MCF 10A (cell line): ENCODE data around the gene TAF11. TPM values are rescaled to one million over a fixed set of nuclear protein-coding genes. Genes with fewer than 3 reads are reported as not detected.

ENCODE experiments used
- BruUV-seq: library from RNA; stranded (reverse); fragments of 400-500 nt; replicated peaks from 2 replicates; lab custom pipeline; 2021; lab: Mats Ljungman, UMichigan
- CTCF ChIA-PET: fragments of 300-600 bp; sonication (Branson Sonifier 250); formaldehyde crosslinking; extraction: SDS; loops from one replicate; lab custom pipeline; 2021; ENCODE audit warnings: antibody characterized with exemption, inconsistent platforms; lab: Yijun Ruan, JAX
- POLR2A ChIA-PET: fragments of 300-600, 350-650 bp; sonication (Branson Sonifier 250); formaldehyde crosslinking; extraction: SDS; loops from one replicate; lab custom pipeline; 2020; ENCODE audit warnings: antibody characterized with exemption, inconsistent platforms; lab: Yijun Ruan, JAX
- DNase-seq: peaks from one replicate; pipeline ENCODE4 v3.0.0-alpha.2; 2018; ENCODE audit not compliant: unreplicated experiment
- H3K27ac Mint-ChIP-seq: one replicate; pipeline ENCODE4 v1.8.0; 2022; ENCODE audit warnings: mild to moderate bottlenecking, low read depth, mixed read lengths; ENCODE audit not compliant: unreplicated experiment
- H3K27me3 Mint-ChIP-seq: one replicate; pipeline ENCODE4 v1.8.0; 2022; ENCODE audit warnings: mixed read lengths; ENCODE audit not compliant: insufficient read depth, unreplicated experiment
- H3K36me3 Mint-ChIP-seq: one replicate; pipeline ENCODE4 v1.8.0; 2022; ENCODE audit warnings: mild to moderate bottlenecking, moderate library complexity, mixed read lengths; ENCODE audit not compliant: insufficient read depth, unreplicated experiment
- H3K4me1 Mint-ChIP-seq: one replicate; pipeline ENCODE4 v1.8.0; 2022; ENCODE audit warnings: mixed read lengths; ENCODE audit not compliant: insufficient read depth, unreplicated experiment
- H3K4me3 Mint-ChIP-seq: one replicate; pipeline ENCODE4 v1.8.0; 2022; ENCODE audit warnings: mild to moderate bottlenecking, moderate library complexity, mixed read lengths; ENCODE audit not compliant: unreplicated experiment
- H3K9me3 Mint-ChIP-seq: one replicate; pipeline ENCODE4 v1.8.0; 2022; ENCODE audit warnings: mixed read lengths; ENCODE audit not compliant: unreplicated experiment
- intact Hi-C: fragments of 100-400 bp; cut with micrococcal nuclease; formaldehyde crosslinking; loops from 2 replicates; pipeline ENCODE4 v1.14.1; 2022
- total RNA-seq: library from RNA; stranded (reverse); gene quantifications from 2 replicates; pipeline ENCODE4 v1.2.3, GENCODE V29; 2022
- TF ChIP-seq, protein P1 (sequence below): fragments of 200-600 bp; IDR thresholded peaks from one replicate; pipeline ENCODE4 v1.8.0; 2022; ENCODE audit warnings: antibody characterized with exemption, mild to moderate bottlenecking; ENCODE audit not compliant: unreplicated experiment

TAF11 gene
- total RNA-seq, 1 experiment from 2014 or later: 16.5 TPM

DNA sequence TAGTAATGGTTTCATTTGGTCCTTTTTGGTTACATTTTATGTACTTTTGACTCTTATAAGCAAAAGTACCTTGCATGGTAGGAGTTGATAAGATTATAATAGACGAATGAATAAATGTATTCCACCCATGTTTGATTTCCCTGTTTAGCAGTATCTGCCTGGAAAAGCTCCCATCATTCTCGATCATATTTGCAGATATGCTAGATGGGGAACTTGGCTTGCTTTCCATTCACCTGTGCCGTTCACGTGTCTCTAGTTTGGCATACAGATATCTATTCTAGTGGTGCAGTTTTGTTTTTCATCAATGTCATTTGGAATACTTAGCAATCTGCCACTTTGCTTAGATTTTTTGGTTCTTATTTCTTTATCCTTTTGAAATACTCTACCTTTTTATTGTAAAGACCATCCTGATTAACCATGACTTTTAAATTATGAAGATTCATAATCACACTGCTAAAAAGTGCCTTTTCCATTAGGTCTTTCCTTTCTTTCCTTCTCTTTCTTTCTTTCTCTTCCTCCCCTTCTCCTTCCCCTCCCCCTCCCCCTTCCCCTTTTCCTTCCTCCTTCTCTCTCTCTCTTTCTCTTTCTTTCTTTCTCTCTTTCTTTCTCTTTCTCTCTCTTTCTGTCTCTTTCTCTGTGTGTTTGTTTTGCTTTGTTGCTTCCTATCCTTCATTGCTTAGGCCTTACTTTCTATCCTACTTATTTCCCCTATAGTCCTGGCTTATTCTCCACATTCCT, 41.6 kb upstream of the TAF11 start:
- Mint-ChIP-seq H3K9me3 (no peaks in the 10 kb centered on the region), H3K4me1 (peaks cover 12% of the 10 kb centered on the region), H3K27me3 (no peaks in the 10 kb centered on the region), H3K27ac (no peak overlapping the region), H3K4me3 (no peak overlapping the region), H3K36me3 (no peaks in the 10 kb centered on the region)
- no TSS peak for BruUV-seq
- ChIA-PET POLR2A (no interaction called here), CTCF (no interaction called here)
- TF ChIP-seq, protein P1, sequence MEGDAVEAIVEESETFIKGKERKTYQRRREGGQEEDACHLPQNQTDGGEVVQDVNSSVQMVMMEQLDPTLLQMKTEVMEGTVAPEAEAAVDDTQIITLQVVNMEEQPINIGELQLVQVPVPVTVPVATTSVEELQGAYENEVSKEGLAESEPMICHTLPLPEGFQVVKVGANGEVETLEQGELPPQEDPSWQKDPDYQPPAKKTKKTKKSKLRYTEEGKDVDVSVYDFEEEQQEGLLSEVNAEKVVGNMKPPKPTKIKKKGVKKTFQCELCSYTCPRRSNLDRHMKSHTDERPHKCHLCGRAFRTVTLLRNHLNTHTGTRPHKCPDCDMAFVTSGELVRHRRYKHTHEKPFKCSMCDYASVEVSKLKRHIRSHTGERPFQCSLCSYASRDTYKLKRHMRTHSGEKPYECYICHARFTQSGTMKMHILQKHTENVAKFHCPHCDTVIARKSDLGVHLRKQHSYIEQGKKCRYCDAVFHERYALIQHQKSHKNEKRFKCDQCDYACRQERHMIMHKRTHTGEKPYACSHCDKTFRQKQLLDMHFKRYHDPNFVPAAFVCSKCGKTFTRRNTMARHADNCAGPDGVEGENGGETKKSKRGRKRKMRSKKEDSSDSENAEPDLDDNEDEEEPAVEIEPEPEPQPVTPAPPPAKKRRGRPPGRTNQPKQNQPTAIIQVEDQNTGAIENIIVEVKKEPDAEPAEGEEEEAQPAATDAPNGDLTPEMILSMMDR: no peak
- no peak for DNase-seq
- intact Hi-C loops: no loop called here

DNA sequence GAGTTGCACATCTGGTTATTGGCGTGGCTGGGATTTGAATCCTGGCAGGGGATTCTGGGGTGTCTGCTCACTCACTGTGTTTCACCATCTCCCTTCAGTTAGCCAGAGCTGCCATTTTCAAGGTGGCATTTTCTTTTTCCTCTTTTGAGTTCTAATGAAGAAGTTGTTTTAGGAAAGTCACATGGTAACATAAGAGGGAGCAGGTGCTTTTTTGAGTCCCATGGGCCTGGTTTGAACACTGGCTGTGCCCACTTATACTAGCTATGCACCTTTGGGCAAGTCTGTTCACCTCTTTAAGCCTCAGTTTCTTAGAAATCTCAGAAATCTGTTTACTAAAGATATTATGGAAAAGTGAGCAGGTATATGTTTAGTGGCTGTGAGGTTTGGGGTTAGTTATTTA, 40.9 kb upstream of the TAF11 start:
- ChIA-PET POLR2A (no interaction called here), CTCF (no interaction called here)
- Mint-ChIP-seq H3K4me3 (no peak overlapping the region), H3K27me3 (no peaks in the 10 kb centered on the region), H3K27ac (no peak overlapping the region), H3K36me3 (no peaks in the 10 kb centered on the region), H3K4me1 (peaks cover 10% of the 10 kb centered on the region), H3K9me3 (no peaks in the 10 kb centered on the region)
- no peak for DNase-seq
- no TSS peak for BruUV-seq
- intact Hi-C loops: no loop called here
- TF ChIP-seq, protein P1: no peak

DNA sequence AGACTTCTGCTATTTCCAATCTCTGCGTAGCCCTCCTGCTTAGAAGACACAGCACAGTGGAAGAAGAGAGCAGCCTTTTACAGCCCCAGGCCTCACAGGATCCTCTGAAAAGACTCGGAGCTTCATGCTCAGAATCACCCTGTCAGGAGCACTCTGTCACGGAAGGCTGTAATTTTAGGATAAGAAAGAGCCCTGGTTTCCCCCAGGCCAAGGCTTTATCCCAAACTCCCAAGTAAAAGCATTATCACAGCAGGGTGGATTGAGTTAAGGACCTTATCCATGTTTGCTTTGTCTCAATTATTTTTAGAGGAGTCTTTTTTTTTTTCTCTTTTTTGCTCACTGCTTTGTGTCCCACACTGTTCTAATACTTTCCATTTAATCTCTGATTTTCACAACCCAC, 40.4 kb upstream of the TAF11 start:
- Mint-ChIP-seq H3K27me3 (no peaks in the 10 kb centered on the region), H3K27ac (no peak overlapping the region), H3K4me3 (no peak overlapping the region), H3K4me1 (peaks cover 10% of the 10 kb centered on the region), H3K36me3 (no peaks in the 10 kb centered on the region), H3K9me3 (no peaks in the 10 kb centered on the region)
- CTCF ChIA-PET: interaction anchor here (0.6 kb wide), 1 partner anchor 218 kb away, joined by 3 read pairs; no protein-coding TSS in a partner anchor
- intact Hi-C loops: no loop called here
- POLR2A ChIA-PET: no interaction called here
- no peak for DNase-seq
- no TSS peak for BruUV-seq
- TF ChIP-seq, protein P1: no peak

DNA sequence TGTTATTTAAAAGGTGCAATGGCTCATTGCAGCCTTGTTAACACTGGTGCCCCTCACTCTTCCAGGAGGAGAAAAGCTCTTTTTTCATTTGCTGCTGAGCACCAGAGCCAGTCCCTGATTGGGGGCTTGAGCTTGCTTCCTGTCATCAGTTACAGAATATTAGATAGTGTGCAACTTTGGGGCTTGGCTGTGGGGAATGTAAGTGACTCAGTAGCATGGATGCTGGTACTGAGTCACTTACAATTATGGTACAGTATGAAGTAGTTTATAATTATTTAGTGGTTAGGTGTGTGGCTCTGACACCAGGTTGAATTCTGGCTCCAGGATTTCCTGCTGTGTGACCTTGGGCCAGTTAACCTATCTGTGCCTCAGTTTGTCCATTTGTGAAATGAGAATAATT, 38.8 kb upstream of the TAF11 start:
- DNase-seq: peak; percentile 25
- H3K9me3 Mint-ChIP-seq: no peaks in the 10 kb centered on the region
- BruUV-seq: no TSS peak
- intact Hi-C loops: no loop called here
- TF ChIP-seq, protein P1: no peak
- H3K36me3 Mint-ChIP-seq: no peaks in the 10 kb centered on the region
- CTCF ChIA-PET: interaction anchor here (0.9 kb wide), 1 partner anchor 73 kb away, joined by 3 read pairs; no protein-coding TSS in a partner anchor
- no peak overlapping the region for H3K27ac Mint-ChIP-seq
- no peak overlapping the region for H3K4me3 Mint-ChIP-seq
- H3K4me1 Mint-ChIP-seq: peaks cover 10% of the 10 kb centered on the region
- H3K27me3 Mint-ChIP-seq: no peaks in the 10 kb centered on the region
- POLR2A ChIA-PET: interaction anchor here (0.9 kb wide), 1 partner anchor 8 kb away, joined by 3 read pairs; no protein-coding TSS in a partner anchor
